GM12872 (cell line): Measurements from ENCODE around the gene NPC1.

Source experiments
- TF ChIP-seq, protein P1 (sequence below): IDR thresholded peaks from 3 replicates; pipeline ENCODE4 v1.5.1; 2011; ENCODE audit warnings: low read depth, mild to moderate bottlenecking, low read length, moderate library complexity; ENCODE audit not compliant: insufficient read depth

Gene NPC1

DNA sequence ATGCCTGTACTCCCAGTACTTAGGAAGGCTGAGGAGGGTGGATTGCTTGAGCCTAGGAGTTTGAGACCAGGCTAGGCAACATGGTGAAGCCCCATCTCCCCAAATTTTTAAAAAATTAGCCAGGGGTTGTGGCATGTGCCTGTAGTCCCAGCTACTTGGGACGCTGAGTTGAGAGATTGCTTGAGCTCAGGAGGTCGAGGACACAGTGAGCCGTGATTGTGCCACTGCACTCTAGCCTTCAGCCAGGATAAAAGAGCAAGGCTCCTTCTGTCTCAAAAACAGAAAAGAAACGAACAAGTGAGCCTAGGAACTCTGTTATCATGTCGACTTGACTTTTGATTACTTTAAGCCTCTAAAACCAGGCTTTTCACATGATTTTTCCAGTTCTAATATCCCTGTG lies 13.7 kb downstream of the NPC1 start:
- TF ChIP-seq, protein P1, sequence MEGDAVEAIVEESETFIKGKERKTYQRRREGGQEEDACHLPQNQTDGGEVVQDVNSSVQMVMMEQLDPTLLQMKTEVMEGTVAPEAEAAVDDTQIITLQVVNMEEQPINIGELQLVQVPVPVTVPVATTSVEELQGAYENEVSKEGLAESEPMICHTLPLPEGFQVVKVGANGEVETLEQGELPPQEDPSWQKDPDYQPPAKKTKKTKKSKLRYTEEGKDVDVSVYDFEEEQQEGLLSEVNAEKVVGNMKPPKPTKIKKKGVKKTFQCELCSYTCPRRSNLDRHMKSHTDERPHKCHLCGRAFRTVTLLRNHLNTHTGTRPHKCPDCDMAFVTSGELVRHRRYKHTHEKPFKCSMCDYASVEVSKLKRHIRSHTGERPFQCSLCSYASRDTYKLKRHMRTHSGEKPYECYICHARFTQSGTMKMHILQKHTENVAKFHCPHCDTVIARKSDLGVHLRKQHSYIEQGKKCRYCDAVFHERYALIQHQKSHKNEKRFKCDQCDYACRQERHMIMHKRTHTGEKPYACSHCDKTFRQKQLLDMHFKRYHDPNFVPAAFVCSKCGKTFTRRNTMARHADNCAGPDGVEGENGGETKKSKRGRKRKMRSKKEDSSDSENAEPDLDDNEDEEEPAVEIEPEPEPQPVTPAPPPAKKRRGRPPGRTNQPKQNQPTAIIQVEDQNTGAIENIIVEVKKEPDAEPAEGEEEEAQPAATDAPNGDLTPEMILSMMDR, result no peak

DNA sequence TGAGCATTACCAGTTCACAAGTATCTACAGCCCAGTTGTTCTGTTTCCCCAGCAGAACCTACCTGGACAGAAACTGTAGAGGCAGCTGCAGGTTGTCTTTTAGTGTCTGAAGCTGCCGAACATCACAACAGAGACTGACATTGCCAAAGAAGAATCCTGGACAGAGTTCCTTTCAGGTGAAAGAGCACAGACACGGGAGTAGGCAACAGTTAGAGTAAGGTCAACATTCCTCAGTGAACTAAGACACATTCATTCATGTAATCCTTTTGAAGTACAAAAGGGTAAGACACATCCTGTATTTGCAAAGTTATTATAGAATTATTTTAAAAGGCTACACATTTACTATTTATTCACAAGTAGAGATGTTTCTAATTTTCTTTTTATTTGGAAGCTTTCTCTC lies 14.3 kb downstream of the NPC1 start:
- TF ChIP-seq, protein P1, result no peak

DNA sequence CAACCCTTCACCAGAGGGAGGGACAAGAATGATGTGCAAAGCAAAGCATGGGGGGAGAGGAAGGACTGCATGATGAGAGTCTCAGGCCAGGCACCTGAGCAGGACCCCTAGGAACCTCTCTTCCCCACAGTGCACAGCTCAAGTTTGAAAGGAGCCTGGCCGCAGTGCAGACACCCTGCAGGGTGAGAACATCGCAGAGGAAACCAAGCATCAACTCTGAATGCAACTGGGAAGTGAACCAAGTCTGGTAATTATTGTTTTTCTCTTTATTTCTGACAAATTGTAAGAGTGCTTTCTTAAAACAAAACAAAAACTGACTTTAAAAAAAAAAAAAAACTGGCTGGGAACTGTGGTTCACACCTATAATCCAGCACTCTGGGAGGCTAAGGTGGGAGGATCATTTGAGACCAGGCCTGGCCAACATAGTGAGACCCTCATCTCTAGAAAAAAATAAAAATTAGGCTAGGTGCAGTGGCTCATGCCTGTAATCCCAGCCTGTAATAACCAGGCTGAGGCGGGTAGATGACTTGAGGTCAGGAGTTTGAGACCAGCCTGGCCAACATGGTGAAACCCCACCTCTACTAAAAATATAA lies 15.3 kb downstream of the NPC1 start:
- TF ChIP-seq, protein P1, result no peak

DNA sequence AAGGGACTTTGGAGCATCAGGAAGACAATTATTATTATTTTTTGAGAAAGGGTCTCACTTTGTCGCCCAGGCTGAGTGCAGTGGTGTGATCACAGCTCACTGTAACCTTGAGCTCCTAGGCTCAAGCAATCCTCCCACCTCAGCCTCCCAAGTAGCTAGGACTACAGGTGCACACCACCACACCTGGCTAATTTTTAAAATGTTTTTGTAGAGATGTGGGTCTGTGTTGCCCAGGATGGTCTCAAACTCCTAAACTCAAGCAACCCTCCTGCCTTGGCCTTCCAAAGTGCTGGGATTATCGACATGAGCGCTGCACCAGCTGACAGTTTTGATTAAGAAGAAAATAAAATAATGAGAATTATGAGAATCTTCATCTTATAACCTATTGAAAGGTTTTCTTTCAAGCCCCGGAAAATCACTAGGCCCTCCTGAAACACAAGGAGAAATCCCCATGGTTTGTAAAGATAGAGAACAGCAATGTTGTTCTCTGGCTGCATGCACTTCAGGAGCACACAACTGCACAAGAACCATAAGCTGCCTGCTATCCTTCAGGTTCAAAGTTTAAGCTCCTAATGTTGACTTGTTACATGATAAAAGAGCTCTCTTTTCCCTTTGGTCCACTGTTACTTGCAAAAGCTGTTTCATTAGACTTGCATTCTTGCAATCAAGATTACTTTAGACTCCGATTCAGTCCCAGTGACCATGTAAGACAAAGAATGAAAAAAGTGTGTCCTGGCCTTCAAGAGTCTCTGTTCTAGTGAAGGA lies 16.8 kb downstream of the NPC1 start:
- TF ChIP-seq, protein P1, result no peak

DNA sequence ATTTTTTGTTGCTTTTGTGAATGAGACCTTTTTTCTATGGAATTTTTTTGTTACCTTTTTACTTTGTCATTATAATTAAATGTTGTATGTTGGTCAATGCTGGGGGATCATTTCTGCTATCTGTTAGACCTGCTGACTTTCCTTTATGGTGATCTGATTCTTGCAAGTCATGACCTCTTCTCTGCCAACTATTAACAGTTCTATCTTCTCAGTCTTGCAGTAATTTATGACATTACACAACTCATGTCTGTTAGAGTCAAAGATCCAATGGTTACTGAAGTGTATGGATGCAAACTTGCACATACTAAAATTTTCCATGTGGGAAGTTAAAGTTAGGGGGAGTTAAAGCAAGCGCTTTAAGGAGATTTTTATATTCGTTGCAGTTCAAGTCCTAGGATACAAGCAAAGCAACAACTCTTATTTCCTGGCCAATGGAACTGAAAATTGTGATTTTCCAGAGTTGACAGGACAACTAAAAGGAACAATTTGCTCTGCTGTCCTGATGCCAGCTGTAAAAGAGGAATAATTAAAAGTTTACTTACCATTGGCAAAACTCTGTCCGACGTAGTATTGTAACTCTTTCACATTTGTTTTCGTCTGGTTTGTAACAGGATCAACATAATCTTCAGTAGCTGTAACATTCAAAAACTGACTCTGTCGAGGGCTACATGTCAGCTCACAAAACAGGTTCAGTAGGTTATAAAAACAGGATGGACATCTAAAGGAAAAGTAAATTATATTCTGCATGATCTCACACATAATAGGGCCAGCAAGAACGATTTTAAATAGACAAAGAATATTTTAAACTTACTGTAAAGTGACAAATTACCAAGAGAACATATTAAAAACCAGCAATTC lies 17.8 kb downstream of the NPC1 start:
- TF ChIP-seq, protein P1, result no peak

DNA sequence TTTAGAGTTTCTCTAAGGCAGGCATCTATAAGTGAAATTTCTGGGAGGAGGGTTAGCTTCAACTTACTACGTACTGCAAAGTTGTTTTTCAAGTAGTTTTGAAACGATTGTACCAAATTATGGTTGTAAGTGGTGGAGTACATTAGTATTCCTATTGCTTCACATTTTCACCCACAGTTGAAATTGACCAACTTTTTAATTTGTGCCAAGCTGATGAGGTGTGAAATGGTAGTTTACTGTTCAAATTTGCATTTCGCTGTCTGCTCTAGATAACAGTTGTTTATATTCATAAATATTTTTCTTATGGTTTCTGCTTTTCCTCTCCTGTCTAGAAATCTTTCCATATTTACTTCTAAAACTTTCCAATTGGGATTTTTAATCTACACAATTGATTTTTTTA lies 18.6 kb downstream of the NPC1 start:
- TF ChIP-seq, protein P1, result no peak

DNA sequence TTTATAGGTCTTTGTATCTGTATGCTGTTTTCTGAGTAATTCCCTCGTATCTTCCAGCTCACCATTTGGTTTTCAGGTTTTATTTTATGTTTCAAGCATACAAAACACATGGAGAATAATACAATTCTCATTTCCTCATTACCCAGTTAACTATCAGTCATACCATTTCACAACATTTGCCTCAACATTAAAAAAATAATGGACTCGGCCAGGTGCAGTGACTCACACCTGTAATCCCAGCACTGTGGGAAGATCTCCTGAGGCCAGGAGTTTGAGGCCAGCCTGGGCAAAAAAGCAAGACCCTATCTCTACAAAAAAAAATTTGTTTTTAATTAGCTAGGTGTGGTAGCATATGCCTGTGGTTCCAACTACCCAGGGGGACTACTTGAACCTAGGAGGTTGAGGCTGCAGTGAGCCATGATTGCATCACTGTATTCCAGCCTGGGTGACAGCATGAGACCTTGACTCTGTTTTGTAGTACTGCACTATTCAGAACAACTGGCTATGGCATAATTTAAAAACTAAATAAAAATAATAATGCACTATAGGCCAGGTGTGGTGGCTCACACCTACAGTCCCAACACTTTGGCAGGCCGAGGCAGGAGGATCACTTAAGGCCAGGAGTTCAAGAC lies 20.3 kb downstream of the NPC1 start:
- TF ChIP-seq, protein P1, result no peak
